Right atrium auricular region (tissue), 2 donors: ENCODE data around the gene RAP1GAP. TPM values are rescaled to one million over a fixed set of nuclear protein-coding genes. Genes with fewer than 3 reads are reported as not detected.
A peak's percentile ranks its signal among the peaks of the same experiment; 100 is the strongest.

Experiments used
- DNase-seq: peaks from one replicate; pipeline ENCODE4 v3.0.0-alpha.2; 2019; ENCODE audit warnings: low spot score
- H3K27ac ChIP-seq, 2 donors: fragments of 200-600 bp; sonication (generic); 1 replicate in 1 of 2; 2 replicates in 1 of 2; pipeline ENCODE4 v1.5.1; 2016 to 2019
- H3K27me3 ChIP-seq, 2 donors: fragments of 200-600 bp; sonication (generic); one replicate each; pipeline versions ENCODE4 v1.5.1 to v1.6.0; 2017 to 2019
- H3K36me3 ChIP-seq: fragments of 200-600 bp; sonication (generic); one replicate; pipeline ENCODE4 v1.5.1; 2016
- H3K4me1 ChIP-seq, 2 donors: fragments of 200-600 bp; sonication (generic); one replicate each; pipeline versions ENCODE4 v1.5.1 to v1.6.0; 2017 to 2019
- H3K4me3 ChIP-seq, 2 donors: fragments of 200-600 bp; sonication (generic); 1 replicate in 1 of 2; 2 replicates in 1 of 2; pipeline ENCODE4 v1.5.1; 2017 to 2019; ENCODE audit warnings: mild to moderate bottlenecking in 1 of 2, moderate library complexity in 1 of 2
- H3K9me3 ChIP-seq, 2 donors: fragments of 200-600 bp; sonication (generic); one replicate each; pipeline ENCODE4 v1.5.1; 2019
- CTCF ChIP-seq, 2 donors: fragments of 200-600 bp; sonication (generic); IDR thresholded peaks; one replicate each; pipeline ENCODE4 v1.5.1; 2019; ENCODE audit warnings: antibody characterized with exemption in 2 of 2
- total RNA-seq, 2 donors: library from RNA; depleted of rRNA; stranded (reverse); fragments of >200 nt; gene quantifications; one replicate each; pipeline ENCODE4 v1.1.0, GENCODE V29; 2016

RAP1GAP gene
- total RNA-seq, 2 donors from 2014 or later: 4.0 to 8.4 TPM

- no peak for DNase-seq
- Histone ChIP-seq H3K27me3 (no peaks in the 10 kb centered on the region), H3K9me3 (no peaks in the 10 kb centered on the region), H3K36me3 (no peaks in the 10 kb centered on the region), H3K4me3 (no peak overlapping the region), H3K27ac (no peak overlapping the region), H3K4me1 (peaks cover 0 to 22% of the 10 kb centered on the region in 2 donors)
- no peak for TF ChIP-seq CTCF (IDR thresholded peaks at IDR 0.05)
Observed at GRCh38 chr1:21623410-21623961, 45.7 kb downstream of the RAP1GAP start.

GRCh38 chr1:21622466-21623315, 46.5 kb downstream of the RAP1GAP start:
- TF ChIP-seq CTCF (IDR thresholded peaks at IDR 0.05): no peak
- Histone ChIP-seq H3K4me3 (peak overlapping the region in 1 of 2 donors; percentile 31), H3K27ac (no peak overlapping the region), H3K4me1 (peaks cover 0 to 22% of the 10 kb centered on the region in 2 donors), H3K36me3 (no peaks in the 10 kb centered on the region), H3K9me3 (no peaks in the 10 kb centered on the region), H3K27me3 (no peaks in the 10 kb centered on the region)
- DNase-seq: no peak

GRCh38 chr1:21621761-21622436, 47.3 kb downstream of the RAP1GAP start:
- H3K4me3 ChIP-seq: peak overlapping the region in 1 of 2 donors; percentile 31

GRCh38 chr1:21621051-21621450, 48.1 kb downstream of the RAP1GAP start:
- TF ChIP-seq CTCF (IDR thresholded peaks at IDR 0.05): no peak

More at GRCh38 chr1:21621761-21622436, 47.3 kb downstream of the RAP1GAP start:
- Histone ChIP-seq H3K9me3 (no peaks in the 10 kb centered on the region), H3K27me3 (no peaks in the 10 kb centered on the region), H3K4me1 (peaks cover 0 to 22% of the 10 kb centered on the region in 2 donors), H3K27ac (no peak overlapping the region), H3K36me3 (no peaks in the 10 kb centered on the region)
- no peak for TF ChIP-seq CTCF (IDR thresholded peaks at IDR 0.05)
- DNase-seq: no peak

GRCh38 chr1:21620496-21620895, 48.7 kb downstream of the RAP1GAP start:
- DNase-seq: no peak
- no peak overlapping the region for H3K4me3 ChIP-seq
- H3K9me3 ChIP-seq: no peaks in the 10 kb centered on the region
- H3K27me3 ChIP-seq: no peaks in the 10 kb centered on the region
- H3K4me1 ChIP-seq: peaks cover 0 to 22% of the 10 kb centered on the region in 2 donors
- H3K27ac ChIP-seq: no peak overlapping the region
- no peaks in the 10 kb centered on the region for H3K36me3 ChIP-seq
- TF ChIP-seq CTCF (IDR thresholded peaks at IDR 0.05): no peak

More at GRCh38 chr1:21621051-21621450, 48.1 kb downstream of the RAP1GAP start:
- no peak overlapping the region for H3K27ac ChIP-seq
- H3K4me1 ChIP-seq: peaks cover 0 to 22% of the 10 kb centered on the region in 2 donors
- no peak overlapping the region for H3K4me3 ChIP-seq
- DNase-seq: no peak
- no peaks in the 10 kb centered on the region for H3K36me3 ChIP-seq
- H3K27me3 ChIP-seq: no peaks in the 10 kb centered on the region
- no peaks in the 10 kb centered on the region for H3K9me3 ChIP-seq
